Measurements from ENCODE around the gene PP2D1. TPM values are rescaled to one million over a fixed set of nuclear protein-coding genes. Genes with fewer than 3 reads are reported as not detected.
A peak's percentile ranks its signal among the peaks of the same experiment; 100 is the strongest.

PP2D1 gene
- polyA plus RNA-seq, 2 of the 4 experiments (the other 2 are of a cell fraction), result not detected

DNA sequence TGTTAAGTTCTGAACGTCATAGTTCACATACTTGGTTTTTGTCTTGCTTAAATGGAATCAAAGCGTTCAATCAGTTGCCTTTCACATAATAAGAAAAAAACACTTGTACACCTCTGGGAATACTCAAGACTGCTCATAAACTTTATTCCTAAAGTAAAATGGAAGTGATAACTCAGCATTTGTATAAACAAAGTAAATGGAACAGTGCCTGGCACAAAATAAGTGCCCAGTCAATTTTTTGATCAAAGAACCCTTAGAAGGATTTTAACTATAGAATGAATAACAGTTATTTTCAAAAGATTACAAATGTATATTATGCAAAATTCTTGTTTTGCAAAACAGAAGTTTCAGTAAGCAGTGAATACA is 63.9 kb downstream of the PP2D1 start:
- peaks cover 37% of the 10 kb centered on the region; the same call in 2 of the 3 replicates for H3K4me1 ChIP-seq
- peak overlapping the region; percentile 79 for H3K4me2 ChIP-seq
- POLR2A ChIA-PET, result interaction anchor here (1.2 to 1.5 kb wide), 2 partner anchors 48 to 59 kb away, joined by 3 to 5 read pairs; no protein-coding TSS in a partner anchor
- ATAC-seq (no peak), DNase-seq (ENCODE audit: low read depth in 1 of 2, low spot score in 1 of 2) (no peak), FAIRE-seq (no peak)
- WGBS (ENCODE audit: missing lambda C conversion rate), result 2% methylated on average over 2 of the region's 2 CpGs
- H3K27ac ChIP-seq, result peak overlapping the region; percentile 92 to 97; a peak in 5 of 6 replicates
- H3K4me3 ChIP-seq, result peak overlapping the region; percentile 96
- TF ChIP-seq MAFK (IDR thresholded peaks at IDR 0.05; ENCODE audit: partially characterized antibody) (peak; percentile 55), ZC3H11A (IDR thresholded peaks at IDR 0.05) (no peak)
- H3K9me3 ChIP-seq, result no peaks in the 10 kb centered on the region
- CTCF ChIA-PET, result interaction anchor here (0.8 to 1.3 kb wide), 3 partner anchors 35 to 61 kb away, joined by 3 read pairs; no protein-coding TSS in a partner anchor

DNA sequence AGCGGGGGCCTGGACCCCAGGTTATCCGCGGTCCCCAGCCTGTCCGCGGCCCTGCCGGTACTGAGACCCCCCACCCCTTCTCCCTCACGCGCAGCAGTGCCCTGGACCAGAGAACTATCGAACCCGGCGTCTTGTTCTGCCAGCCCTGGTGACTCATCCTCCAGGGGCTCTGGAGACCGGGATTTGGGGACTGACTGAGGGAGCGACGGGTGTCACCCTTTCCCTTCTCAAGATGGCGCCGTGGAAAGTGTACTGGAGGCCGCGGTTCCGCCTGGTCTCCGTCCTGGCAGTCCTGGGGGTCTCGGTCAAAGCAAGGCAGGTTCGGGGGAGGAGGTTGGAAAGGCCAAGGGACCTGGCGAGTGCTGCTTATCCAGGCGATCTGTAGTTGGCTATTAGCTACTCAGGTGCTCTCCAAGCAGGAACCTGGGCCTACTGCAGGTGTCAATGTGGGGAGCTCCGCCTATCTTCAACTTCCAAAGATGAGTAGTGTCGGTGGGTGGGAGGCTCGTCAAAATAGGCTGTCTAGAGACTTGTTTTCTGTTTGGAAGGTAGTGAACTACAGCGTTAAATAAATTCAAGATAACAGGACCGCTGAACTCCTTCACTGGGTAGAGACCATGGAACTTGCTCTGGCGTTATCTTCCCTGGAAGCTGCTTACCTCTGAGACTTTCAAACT is 64.4 kb downstream of the PP2D1 start:
- CTCF ChIA-PET, result interaction anchor here (0.8 to 1.3 kb wide), 3 partner anchors 35 to 61 kb away, joined by 3 read pairs; no protein-coding TSS in a partner anchor
- no peak for FAIRE-seq
- POLR2A ChIA-PET, result interaction anchor here (1.5 kb wide), 1 partner anchor 58 kb away, joined by 5 read pairs; no protein-coding TSS in a partner anchor

GRCh38 chr3:19946832-19947548 is 65.1 kb downstream of the PP2D1 start, which contains the start of gene RAB5A:
TSS of gene RAB5A (plus strand) at chr3:19947097. CDS start at chr3:19950899, 3,802 bp downstream.
- H3K4me2 ChIP-seq, result peak within 1 kb of the TSS; percentile 96
- peak within 1 kb of the TSS; percentile 96 for H3K4me3 ChIP-seq
- H3K27ac ChIP-seq, result peak within 1 kb of the TSS; percentile 92 to 97
- no peaks in the 10 kb centered on the region for H3K9me3 ChIP-seq
- ChIA-PET CTCF (interaction anchor here (1.0 to 1.3 kb wide), 2 partner anchors 36 to 60 kb away, joined by 3 read pairs; no protein-coding TSS in a partner anchor), POLR2A (interaction anchor here (1.2 to 1.5 kb wide), 2 partner anchors 58 kb away, joined by 4 to 5 read pairs; no protein-coding TSS in a partner anchor)
- FAIRE-seq (peak; percentile 77), DNase-seq (ENCODE audit: low read depth in 1 of 2, low spot score in 1 of 2) (peak; percentile 93 to 99), ATAC-seq (peak; percentile 93 to 95)
- H3K4me1 ChIP-seq, result peaks cover 37% of the 10 kb centered on the region; the same call in 2 of the 3 replicates
- WGBS (ENCODE audit: missing lambda C conversion rate), result under 1% methylated on average over 62 of the region's 73 CpGs
- TF ChIP-seq SREBF2 (IDR thresholded peaks at IDR 0.05) (no peak), RFX5 (IDR thresholded peaks at IDR 0.05) (peak; percentile 64; the same call in 1 of the 2 replicates), FOXS1 (CRISPR knock-in tag; IDR thresholded peaks at IDR 0.05) (no peak; the same call in 1 of the 2 replicates), NPAS2 (CRISPR knock-in tag; IDR thresholded peaks at IDR 0.05; ENCODE audit: borderline replicate concordance) (no peak), PHF8 (IDR thresholded peaks at IDR 0.05; ENCODE audit: borderline replicate concordance, low read depth) (peak; percentile 91), HOXB5 (CRISPR knock-in tag; IDR thresholded peaks at IDR 0.05) (peak; percentile 57; the same call in 1 of the 2 replicates), GATA3 (IDR thresholded peaks at IDR 0.05; ENCODE audit: borderline replicate concordance) (peak; percentile 7; the same call in 1 of the 2 replicates), HMGXB4 (CRISPR knock-in tag; IDR thresholded peaks at IDR 0.05; ENCODE audit: borderline replicate concordance) (no peak), FOSL2 (IDR thresholded peaks at IDR 0.05) (no peak), FOSL2 (CRISPR knock-in tag; IDR thresholded peaks at IDR 0.05) (peak; percentile 39; the same call in 1 of the 2 replicates), HDAC2 (IDR thresholded peaks at IDR 0.05) (no peak), MYC (IDR thresholded peaks at IDR 0.05; ENCODE audit: borderline replicate concordance, low read length) (no peak; the same call in 1 of the 2 replicates), KDM5A (IDR thresholded peaks at IDR 0.05) (no peak)
- TF ChIP-seq, protein P1, sequence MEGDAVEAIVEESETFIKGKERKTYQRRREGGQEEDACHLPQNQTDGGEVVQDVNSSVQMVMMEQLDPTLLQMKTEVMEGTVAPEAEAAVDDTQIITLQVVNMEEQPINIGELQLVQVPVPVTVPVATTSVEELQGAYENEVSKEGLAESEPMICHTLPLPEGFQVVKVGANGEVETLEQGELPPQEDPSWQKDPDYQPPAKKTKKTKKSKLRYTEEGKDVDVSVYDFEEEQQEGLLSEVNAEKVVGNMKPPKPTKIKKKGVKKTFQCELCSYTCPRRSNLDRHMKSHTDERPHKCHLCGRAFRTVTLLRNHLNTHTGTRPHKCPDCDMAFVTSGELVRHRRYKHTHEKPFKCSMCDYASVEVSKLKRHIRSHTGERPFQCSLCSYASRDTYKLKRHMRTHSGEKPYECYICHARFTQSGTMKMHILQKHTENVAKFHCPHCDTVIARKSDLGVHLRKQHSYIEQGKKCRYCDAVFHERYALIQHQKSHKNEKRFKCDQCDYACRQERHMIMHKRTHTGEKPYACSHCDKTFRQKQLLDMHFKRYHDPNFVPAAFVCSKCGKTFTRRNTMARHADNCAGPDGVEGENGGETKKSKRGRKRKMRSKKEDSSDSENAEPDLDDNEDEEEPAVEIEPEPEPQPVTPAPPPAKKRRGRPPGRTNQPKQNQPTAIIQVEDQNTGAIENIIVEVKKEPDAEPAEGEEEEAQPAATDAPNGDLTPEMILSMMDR (IDR thresholded peaks at IDR 0.05), result no peak

More for the DNA sequence above, 64.4 kb downstream of the PP2D1 start:
- peak overlapping the region; percentile 96 for H3K4me3 ChIP-seq
- peak; percentile 58 to 62 for DNase-seq (ENCODE audit: low read depth in 1 of 2, low spot score in 1 of 2)
- H3K9me3 ChIP-seq, result no peaks in the 10 kb centered on the region
- H3K27ac ChIP-seq, result peak overlapping the region; percentile 92 to 97
- TF ChIP-seq FOSL2 (IDR thresholded peaks at IDR 0.05) (no peak), FOSL2 (CRISPR knock-in tag; IDR thresholded peaks at IDR 0.05) (peak; percentile 86), ZFP36 (IDR thresholded peaks at IDR 0.05; ENCODE audit: borderline replicate concordance, partially characterized antibody) (no peak), KDM5A (IDR thresholded peaks at IDR 0.05) (peak; percentile 68; the same call in 1 of the 2 replicates), HOXA7 (CRISPR knock-in tag; IDR thresholded peaks at IDR 0.05) (no peak), TFCP2L1 (CRISPR knock-in tag; IDR thresholded peaks at IDR 0.05) (no peak)
- TF ChIP-seq, protein P2, sequence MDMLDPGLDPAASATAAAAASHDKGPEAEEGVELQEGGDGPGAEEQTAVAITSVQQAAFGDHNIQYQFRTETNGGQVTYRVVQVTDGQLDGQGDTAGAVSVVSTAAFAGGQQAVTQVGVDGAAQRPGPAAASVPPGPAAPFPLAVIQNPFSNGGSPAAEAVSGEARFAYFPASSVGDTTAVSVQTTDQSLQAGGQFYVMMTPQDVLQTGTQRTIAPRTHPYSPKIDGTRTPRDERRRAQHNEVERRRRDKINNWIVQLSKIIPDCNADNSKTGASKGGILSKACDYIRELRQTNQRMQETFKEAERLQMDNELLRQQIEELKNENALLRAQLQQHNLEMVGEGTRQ (IDR thresholded peaks at IDR 0.05), result no peak
- TF ChIP-seq, protein P1 (IDR thresholded peaks at IDR 0.05), result no peak
- TF ChIP-seq, protein P3, sequence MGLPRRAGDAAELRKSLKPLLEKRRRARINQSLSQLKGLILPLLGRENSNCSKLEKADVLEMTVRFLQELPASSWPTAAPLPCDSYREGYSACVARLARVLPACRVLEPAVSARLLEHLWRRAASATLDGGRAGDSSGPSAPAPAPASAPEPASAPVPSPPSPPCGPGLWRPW (IDR thresholded peaks at IDR 0.05), result no peak
- peak overlapping the region; percentile 79 for H3K4me2 ChIP-seq
- H3K4me1 ChIP-seq, result peaks cover 37% of the 10 kb centered on the region; the same call in 2 of the 3 replicates
- ATAC-seq, result peak; percentile 60 to 68
- 2% methylated on average over 19 of the region's 30 CpGs for WGBS (ENCODE audit: missing lambda C conversion rate)
